ENCODE results near the gene ITGAL.

The ITGAL gene

GRCh38 chr16:30533146-30533522 is 60.6 kb downstream of the ITGAL start:
- TF ChIP-seq, protein P1, sequence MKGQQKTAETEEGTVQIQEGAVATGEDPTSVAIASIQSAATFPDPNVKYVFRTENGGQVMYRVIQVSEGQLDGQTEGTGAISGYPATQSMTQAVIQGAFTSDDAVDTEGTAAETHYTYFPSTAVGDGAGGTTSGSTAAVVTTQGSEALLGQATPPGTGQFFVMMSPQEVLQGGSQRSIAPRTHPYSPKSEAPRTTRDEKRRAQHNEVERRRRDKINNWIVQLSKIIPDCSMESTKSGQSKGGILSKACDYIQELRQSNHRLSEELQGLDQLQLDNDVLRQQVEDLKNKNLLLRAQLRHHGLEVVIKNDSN (IDR thresholded peaks at IDR 0.05): no peak
- TF ChIP-seq FOXM1 (IDR thresholded peaks at IDR 0.05; ENCODE audit: borderline replicate concordance, low read depth) (no peak), TCF12 (IDR thresholded peaks at IDR 0.05; ENCODE audit: low read depth) (no peak), NFIC (IDR thresholded peaks at IDR 0.05) (no peak), EP300 (IDR thresholded peaks at IDR 0.05; ENCODE audit: borderline replicate concordance) (no peak), TAF1 (IDR thresholded peaks at IDR 0.05; ENCODE audit: low read depth) (no peak), EGR1 (IDR thresholded peaks at IDR 0.05) (no peak), CREB1 (IDR thresholded peaks at IDR 0.05; ENCODE audit: low read depth) (no peak), RAD21 (IDR thresholded peaks at IDR 0.05; ENCODE audit: low read depth) (no peak), ZBTB7A (IDR thresholded peaks at IDR 0.05; ENCODE audit: low read depth) (no peak), YY1 (IDR thresholded peaks at IDR 0.05; ENCODE audit: low read depth) (no peak), TEAD4 (IDR thresholded peaks at IDR 0.05) (no peak), CEBPB (IDR thresholded peaks at IDR 0.05) (no peak)
- TF ChIP-seq, protein P2, sequence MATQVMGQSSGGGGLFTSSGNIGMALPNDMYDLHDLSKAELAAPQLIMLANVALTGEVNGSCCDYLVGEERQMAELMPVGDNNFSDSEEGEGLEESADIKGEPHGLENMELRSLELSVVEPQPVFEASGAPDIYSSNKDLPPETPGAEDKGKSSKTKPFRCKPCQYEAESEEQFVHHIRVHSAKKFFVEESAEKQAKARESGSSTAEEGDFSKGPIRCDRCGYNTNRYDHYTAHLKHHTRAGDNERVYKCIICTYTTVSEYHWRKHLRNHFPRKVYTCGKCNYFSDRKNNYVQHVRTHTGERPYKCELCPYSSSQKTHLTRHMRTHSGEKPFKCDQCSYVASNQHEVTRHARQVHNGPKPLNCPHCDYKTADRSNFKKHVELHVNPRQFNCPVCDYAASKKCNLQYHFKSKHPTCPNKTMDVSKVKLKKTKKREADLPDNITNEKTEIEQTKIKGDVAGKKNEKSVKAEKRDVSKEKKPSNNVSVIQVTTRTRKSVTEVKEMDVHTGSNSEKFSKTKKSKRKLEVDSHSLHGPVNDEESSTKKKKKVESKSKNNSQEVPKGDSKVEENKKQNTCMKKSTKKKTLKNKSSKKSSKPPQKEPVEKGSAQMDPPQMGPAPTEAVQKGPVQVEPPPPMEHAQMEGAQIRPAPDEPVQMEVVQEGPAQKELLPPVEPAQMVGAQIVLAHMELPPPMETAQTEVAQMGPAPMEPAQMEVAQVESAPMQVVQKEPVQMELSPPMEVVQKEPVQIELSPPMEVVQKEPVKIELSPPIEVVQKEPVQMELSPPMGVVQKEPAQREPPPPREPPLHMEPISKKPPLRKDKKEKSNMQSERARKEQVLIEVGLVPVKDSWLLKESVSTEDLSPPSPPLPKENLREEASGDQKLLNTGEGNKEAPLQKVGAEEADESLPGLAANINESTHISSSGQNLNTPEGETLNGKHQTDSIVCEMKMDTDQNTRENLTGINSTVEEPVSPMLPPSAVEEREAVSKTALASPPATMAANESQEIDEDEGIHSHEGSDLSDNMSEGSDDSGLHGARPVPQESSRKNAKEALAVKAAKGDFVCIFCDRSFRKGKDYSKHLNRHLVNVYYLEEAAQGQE (IDR thresholded peaks at IDR 0.05; ENCODE audit: low read depth): no peak
- TF ChIP-seq, protein P3, sequence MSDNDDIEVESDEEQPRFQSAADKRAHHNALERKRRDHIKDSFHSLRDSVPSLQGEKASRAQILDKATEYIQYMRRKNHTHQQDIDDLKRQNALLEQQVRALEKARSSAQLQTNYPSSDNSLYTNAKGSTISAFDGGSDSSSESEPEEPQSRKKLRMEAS (IDR thresholded peaks at IDR 0.05): no peak

- TF ChIP-seq ZBTB7A (IDR thresholded peaks at IDR 0.05; ENCODE audit: low read depth) (no peak), TAF1 (IDR thresholded peaks at IDR 0.05; ENCODE audit: low read depth) (no peak), EP300 (IDR thresholded peaks at IDR 0.05; ENCODE audit: borderline replicate concordance) (no peak), FOXM1 (IDR thresholded peaks at IDR 0.05; ENCODE audit: borderline replicate concordance, low read depth) (no peak), RAD21 (IDR thresholded peaks at IDR 0.05; ENCODE audit: low read depth) (no peak), NFIC (IDR thresholded peaks at IDR 0.05) (no peak), EGR1 (IDR thresholded peaks at IDR 0.05) (no peak), CEBPB (IDR thresholded peaks at IDR 0.05) (no peak), TEAD4 (IDR thresholded peaks at IDR 0.05) (no peak), CREB1 (IDR thresholded peaks at IDR 0.05; ENCODE audit: low read depth) (no peak)
- TF ChIP-seq, protein P3 (IDR thresholded peaks at IDR 0.05): no peak
- TF ChIP-seq, protein P2 (IDR thresholded peaks at IDR 0.05; ENCODE audit: low read depth): no peak
These were observed 61.3 kb downstream of the ITGAL start for GRCh38 chr16:30533748-30534367.

DNA sequence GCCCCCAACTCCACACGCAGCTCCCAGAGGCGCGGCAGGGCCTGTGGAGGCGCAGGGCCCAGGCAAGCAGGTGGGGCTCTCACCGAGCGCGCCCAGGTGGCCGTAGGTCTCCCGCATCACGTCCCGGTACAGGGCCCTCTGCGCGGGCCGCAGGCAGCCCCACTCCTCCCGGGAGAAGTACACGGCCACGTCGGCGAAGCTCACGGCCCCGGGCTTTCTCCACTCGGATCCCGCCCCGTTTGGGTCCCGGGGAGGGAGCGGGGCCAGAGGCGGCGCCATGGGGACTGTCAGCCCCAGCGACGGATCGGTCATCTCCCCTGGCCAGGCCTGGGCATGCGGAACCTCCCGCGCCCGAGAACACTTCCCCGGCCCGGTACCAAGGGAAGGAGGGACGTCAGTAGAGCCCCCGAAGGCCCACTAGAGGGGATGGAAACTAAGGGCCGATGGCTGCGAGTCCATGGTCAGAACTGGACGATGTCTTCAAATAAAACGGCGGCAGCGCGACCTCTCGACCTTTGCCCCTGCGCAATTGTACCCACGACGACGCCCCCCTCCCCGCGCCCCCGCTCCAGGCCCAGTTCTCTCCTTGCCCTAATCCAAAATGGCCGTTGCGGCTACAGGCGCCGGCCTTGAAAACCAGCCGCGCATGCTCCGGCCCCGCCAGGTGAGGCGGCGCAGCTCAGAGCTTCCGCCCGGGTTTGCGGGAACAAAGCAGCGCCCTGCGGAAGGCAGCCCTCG is 62.0 kb downstream of the ITGAL start, which contains the start of gene ZNF747:
Gene ZNF747 (minus strand): TSS at position 491 of the 738 bp plus-strand sequence. CDS start 179 bp downstream, at position 312.
- TF ChIP-seq FOXM1 (IDR thresholded peaks at IDR 0.05; ENCODE audit: borderline replicate concordance, low read depth) (no peak), TEAD4 (IDR thresholded peaks at IDR 0.05) (0 out of 2 replicates have a peak, but pooled peaks have one; percentile 22), YY1 (IDR thresholded peaks at IDR 0.05; ENCODE audit: low read depth) (peak; percentile 99), RAD21 (IDR thresholded peaks at IDR 0.05; ENCODE audit: low read depth) (no peak), CEBPB (IDR thresholded peaks at IDR 0.05) (peak; percentile 6; the same call in 1 of the 2 replicates), NFIC (IDR thresholded peaks at IDR 0.05) (peak; percentile 18; the same call in 1 of the 2 replicates), EGR1 (IDR thresholded peaks at IDR 0.05) (peak; percentile 96), ZBTB7A (IDR thresholded peaks at IDR 0.05; ENCODE audit: low read depth) (peak; percentile 95), TCF12 (IDR thresholded peaks at IDR 0.05; ENCODE audit: low read depth) (peak; percentile 67; the same call in 1 of the 2 replicates), CREB1 (IDR thresholded peaks at IDR 0.05; ENCODE audit: low read depth) (no peak; the same call in 1 of the 2 replicates), EP300 (IDR thresholded peaks at IDR 0.05; ENCODE audit: borderline replicate concordance) (no peak), TAF1 (IDR thresholded peaks at IDR 0.05; ENCODE audit: low read depth) (peak; percentile 76)
- TF ChIP-seq, protein P2 (IDR thresholded peaks at IDR 0.05; ENCODE audit: low read depth): no peak
- TF ChIP-seq, protein P1 (IDR thresholded peaks at IDR 0.05): no peak; the same call in 1 of the 2 replicates
- TF ChIP-seq, protein P3 (IDR thresholded peaks at IDR 0.05): no peak; the same call in none of the 2 replicates
